Measurements from ENCODE around the gene WNT1. TPM values are rescaled to one million over a fixed set of nuclear protein-coding genes. Genes with fewer than 3 reads are reported as not detected.

WNT1 gene
- total and polyA plus RNA-seq, 9 of the 15 experiments (the other 6 are each of a cell fraction or from before 2014, with no cell fraction given), result not detected

DNA sequence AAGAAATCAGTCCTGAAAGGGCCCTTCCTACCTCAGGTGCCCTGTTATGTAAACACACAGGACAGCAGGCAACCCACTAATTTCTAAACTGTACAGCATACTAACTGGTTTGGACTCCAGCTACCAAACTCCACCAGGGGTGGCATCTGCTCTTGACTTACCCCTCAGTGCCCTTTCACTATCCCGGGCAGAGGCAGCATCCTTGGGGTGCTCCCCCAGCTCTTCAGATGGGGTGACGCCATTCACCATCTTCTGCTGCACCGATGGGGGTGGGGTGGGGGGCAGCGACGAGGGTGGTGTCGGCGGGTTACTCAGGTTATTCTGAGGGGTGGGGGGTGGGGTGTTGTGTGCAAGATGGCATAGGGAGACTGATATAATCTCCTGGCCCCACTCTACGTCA lies 52.0 kb downstream of the WNT1 start (continued):
- TF ChIP-seq E2F3 (CRISPR knock-in tag; IDR thresholded peaks at IDR 0.05) (no peak), ZNF133 (CRISPR knock-in tag; IDR thresholded peaks at IDR 0.05) (no peak)

DNA sequence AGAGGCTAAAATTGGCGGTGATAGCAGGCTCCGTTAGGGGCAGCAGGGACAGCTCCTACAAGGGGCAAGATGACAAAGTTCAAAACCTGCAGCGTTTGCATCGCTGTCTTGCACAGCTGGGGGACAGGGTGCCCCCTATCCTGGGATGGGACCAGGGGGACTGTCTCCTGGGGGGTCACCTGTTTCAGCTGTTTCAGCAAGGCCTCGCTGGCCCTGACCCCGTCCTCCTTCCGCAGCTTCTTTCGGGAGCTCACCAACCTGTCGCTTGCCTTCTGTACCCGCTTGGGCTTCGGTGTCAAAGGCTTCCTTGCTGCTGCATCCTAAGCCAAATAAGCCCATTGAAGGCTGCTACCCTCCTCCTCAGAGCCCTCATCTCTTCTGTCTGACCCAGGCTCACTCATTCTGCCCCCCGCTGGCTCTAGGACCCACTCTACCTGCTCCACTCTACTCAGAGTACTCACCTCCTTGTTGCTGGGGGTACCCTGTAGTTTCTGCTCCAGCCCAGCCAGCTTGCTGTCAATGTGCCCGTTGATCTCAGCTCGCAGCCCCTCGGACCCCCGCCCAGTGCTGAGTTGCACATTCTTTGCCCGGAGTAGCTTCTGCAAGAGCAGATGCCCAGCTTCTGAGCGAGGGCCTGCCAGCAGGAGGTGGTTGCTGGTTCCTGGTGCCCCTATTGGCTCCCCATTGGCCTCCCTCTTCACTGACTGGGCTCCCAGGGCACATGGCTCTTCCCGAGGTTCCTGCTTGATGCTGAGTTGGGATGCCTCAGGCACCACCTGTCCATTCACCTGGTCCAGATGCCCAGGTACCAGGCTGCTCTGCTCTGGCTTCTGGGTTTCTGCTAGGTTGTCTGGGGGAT lies 52.8 kb downstream of the WNT1 start:
- intact Hi-C loops (cut with micrococcal nuclease), result no loop called here
- CTCF ChIA-PET (ENCODE audit: low intra/inter-chr PET ratio), result no interaction called here

More for the DNA sequence above, 52.8 kb downstream of the WNT1 start:
- ATAC-seq, result no peak; the same call in 1 of the 3 replicates
- in situ Hi-C loops (cut with MboI), result no loop called here
- no peak for TF ChIP-seq TGIF2 (CRISPR knock-in tag; IDR thresholded peaks at IDR 0.05)
- peak; percentile 37; the same call in 1 of the 2 replicates for TF ChIP-seq SUPT5H (IDR thresholded peaks at IDR 0.05)
- 0 out of 2 replicates have a peak, but pooled peaks have one; percentile 33 for TF ChIP-seq MYNN (IDR thresholded peaks at IDR 0.05)
- no peak for TF ChIP-seq MYNN (CRISPR knock-in tag; IDR thresholded peaks at IDR 0.05)
- peak; percentile 19 for TF ChIP-seq POLR2B (IDR thresholded peaks at IDR 0.05; ENCODE audit: low read depth, partially characterized antibody)
- TF ChIP-seq EHMT2 (IDR thresholded peaks at IDR 0.05), result no peak
- TF ChIP-seq STAT5B (CRISPR knock-in tag; IDR thresholded peaks at IDR 0.05), result no peak
- TF ChIP-seq POLR2G (IDR thresholded peaks at IDR 0.05; ENCODE audit: low read depth, low read length), result peak; percentile 53
- peak; percentile 41; the same call in 1 of the 2 replicates for TF ChIP-seq POLR2A (conservative IDR thresholded peaks at IDR 0.05)
- Histone ChIP-seq H3K79me2 (ENCODE audit: control insufficient read depth, insufficient read depth, low read length) (no peaks in the 10 kb centered on the region), H2AFZ (ENCODE audit: low read depth, low read length) (no peak overlapping the region), H4K20me1 (replicated peaks; ENCODE audit: control insufficient read depth, insufficient read depth, low read length) (0 out of 2 replicates have a peak, but pooled peaks cover 4% of the 10 kb centered on the region), H3K4me3 (no peak overlapping the region), H3K27me3 (ENCODE audit: control insufficient read depth in 2 of 2, insufficient read depth in 2 of 2, low read length in 2 of 2) (no peaks in the 10 kb centered on the region), H3K4me2 (ENCODE audit: insufficient read depth, low read length) (no peak overlapping the region), H3K36me3 (ENCODE audit: control insufficient read depth, insufficient read depth, low read length) (peaks cover 100% of the 10 kb centered on the region), H3K9me3 (replicated peaks; ENCODE audit: control insufficient read depth, insufficient read depth, low read depth, low read length) (no peaks in the 10 kb centered on the region), H3K27ac (ENCODE audit: extremely low read depth, low read depth, low read length) (no peak overlapping the region), H3K9ac (ENCODE audit: insufficient read depth in 1 of 2, low read depth in 2 of 2, low read length in 2 of 2) (0 out of 4 replicates have a peak overlapping the region, but pooled peaks of 1 of the 2 experiments have one; percentile 38), H3K9me1 (ENCODE audit: control insufficient read depth, insufficient read depth, low read length) (no peaks in the 10 kb centered on the region), H3K4me1 (replicated peaks in 1 of 2; ENCODE audit: control insufficient read depth in 2 of 2, insufficient read depth in 2 of 2, low read length in 2 of 2) (peaks cover 0 to 10% of the 10 kb centered on the region in 2 experiments; a peak in 1 of 5 replicates)
- FAIRE-seq, result no peak
- DNase-seq (ENCODE audit: extremely low read depth in 1 of 4, low spot score in 3 of 4), result no peak
- POLR2A ChIA-PET, result interaction anchor here (0.6 to 12.9 kb wide), 11 partner anchors 7 to 273 kb away, joined by 3 to 78 read pairs (median 4); partner anchors contain the start of genes PRKAG1 and TUBA1B
- 97% methylated on average over 19 of the region's 19 CpGs for WGBS (ENCODE audit: insufficient coverage, low coverage, missing lambda C conversion rate)
- no TSS peak for BruUV-seq (replicated peaks)

Measured in K562 (cell line).